Neural cell (in vitro differentiated cells): ENCODE measurements around the gene PPP3CA. TPM values are rescaled to one million over a fixed set of nuclear protein-coding genes. Genes with fewer than 3 reads are reported as not detected.

Source experiments
- H2AFZ ChIP-seq: fragments of 200-600, 300-800 bp; sonication (generic), shearing (Covaris generic); 2 replicates; pipeline ENCODE4 v1.6.0; 2014; ENCODE audit warnings: low read depth, mild to moderate bottlenecking, antibody characterized with exemption, low read length, moderate library complexity
- H3F3A ChIP-seq: fragments of 200-600 bp; shearing (Covaris generic); 2 replicates; pipeline ENCODE4 v1.6.1; 2016; ENCODE audit warnings: mild to moderate bottlenecking, moderate library complexity, mixed read lengths, antibody characterized with exemption, low read length; ENCODE audit not compliant: insufficient read depth, poor library complexity, severe bottlenecking
- H3K27ac ChIP-seq: fragments of 200-600, 300-800 bp; sonication (generic), shearing (Covaris generic); 2 replicates; pipeline ENCODE4 v1.5.1; 2014; ENCODE audit warnings: mild to moderate bottlenecking, low read length, moderate library complexity
- H3K27me3 ChIP-seq: fragments of 300-800, 200-600 bp; sonication (generic), shearing (Covaris generic); 2 replicates; pipeline ENCODE4 v1.6.0; 2014; ENCODE audit warnings: mild to moderate bottlenecking, low read depth, low read length, moderate library complexity; ENCODE audit not compliant: insufficient read depth
- H3K36me3 ChIP-seq: fragments of 300-800, 200-600 bp; sonication (generic), shearing (Covaris generic); 2 replicates; pipeline ENCODE4 v1.5.1; 2014; ENCODE audit warnings: mild to moderate bottlenecking, antibody characterized with exemption, low read length, moderate library complexity; ENCODE audit not compliant: insufficient read depth
- H3K4me2 ChIP-seq: fragments of 300-800, 200-600 bp; sonication (generic), shearing (Covaris generic); 2 replicates; pipeline ENCODE4 v1.6.0; 2014; ENCODE audit warnings: mild to moderate bottlenecking, low read length
- H3K4me3 ChIP-seq: fragments of 300-800, 200-600 bp; sonication (generic), shearing (Covaris generic); 2 replicates; pipeline ENCODE4 v1.5.1; 2014; ENCODE audit warnings: mild to moderate bottlenecking, low read length, moderate library complexity
- H3K79me2 ChIP-seq: fragments of 200-600 bp; shearing (Covaris generic); replicated peaks from 2 replicates; pipeline ENCODE4 v1.6.0; 2014; ENCODE audit warnings: mild to moderate bottlenecking, low read length, moderate library complexity; ENCODE audit not compliant: insufficient read depth
- H3K9ac ChIP-seq: fragments of 300-800, 200-600 bp; sonication (generic), shearing (Covaris generic); 2 replicates; pipeline ENCODE4 v1.6.1; 2016; ENCODE audit warnings: mild to moderate bottlenecking, low read length, mixed read lengths
- H3K9me2 ChIP-seq: fragments of 200-600 bp; shearing (Covaris generic); 2 replicates; pipeline ENCODE4 v1.6.1; 2016; ENCODE audit warnings: mild to moderate bottlenecking, low read length, mixed read lengths; ENCODE audit not compliant: insufficient read depth
- H3K9me3 ChIP-seq: fragments of 200-600, 300-800 bp; sonication (generic), shearing (Covaris generic); 2 replicates; pipeline ENCODE4 v1.6.1; 2016; ENCODE audit warnings: mild to moderate bottlenecking, mixed run types, low read length, moderate library complexity, mixed read lengths
- H4K20me1 ChIP-seq: fragments of 200-600 bp; shearing (Covaris generic); 2 replicates; pipeline ENCODE4 v1.6.1; 2016; ENCODE audit warnings: mild to moderate bottlenecking, mixed run types; ENCODE audit not compliant: insufficient read depth
- EP300 ChIP-seq: fragments of 450-650 bp; conservative IDR thresholded peaks from 2 replicates; pipeline ENCODE4 v1.6.1; 2014; ENCODE audit warnings: antibody characterized with exemption, mild to moderate bottlenecking, moderate library complexity; ENCODE audit not compliant: poor library complexity, severe bottlenecking
- EZH2 ChIP-seq: fragments of 200-600, 300-800 bp; shearing (Covaris generic), sonication (generic); IDR thresholded peaks from 2 replicates; pipeline ENCODE4 v1.6.1; 2014; ENCODE audit warnings: antibody characterized with exemption, low read length, borderline replicate concordance, mild to moderate bottlenecking; ENCODE audit not compliant: insufficient read depth, poor library complexity, severe bottlenecking
- MXI1 ChIP-seq: fragments of 450-650 bp; conservative IDR thresholded peaks from 2 replicates; pipeline ENCODE4 v1.6.1; 2014; ENCODE audit warnings: antibody characterized with exemption, mild to moderate bottlenecking; ENCODE audit not compliant: poor library complexity, severe bottlenecking
- POLR2AphosphoS5 ChIP-seq: IDR thresholded peaks from 2 replicates; pipeline ENCODE4 v1.6.1; 2012
- RAD21 ChIP-seq: fragments of 450-650 bp; conservative IDR thresholded peaks from 2 replicates; pipeline ENCODE4 v1.6.1; 2014; ENCODE audit warnings: antibody characterized with exemption, mild to moderate bottlenecking, moderate library complexity
- SMC3 ChIP-seq: fragments of 450-650 bp; conservative IDR thresholded peaks from 2 replicates; pipeline ENCODE4 v1.6.1; 2014; ENCODE audit warnings: antibody characterized with exemption, mild to moderate bottlenecking, moderate library complexity; ENCODE audit not compliant: poor library complexity
- TAF1 ChIP-seq: IDR thresholded peaks from 2 replicates; pipeline ENCODE4 v1.6.1; 2012; ENCODE audit warnings: low read depth
- polyA plus RNA-seq: library from polyadenylated mRNA; depleted of rRNA; stranded (reverse); fragments of >200 nt; gene quantifications from 2 replicates; pipeline ENCODE4 v1.2.3, GENCODE V29; 2014
- TF ChIP-seq, protein P1 (sequence below): IDR thresholded peaks from 2 replicates; pipeline ENCODE4 v1.6.1; 2012; ENCODE audit warnings: borderline replicate concordance
- TF ChIP-seq, protein P2 (sequence below): fragments of 450-650 bp; IDR thresholded peaks from 2 replicates; pipeline ENCODE4 v1.5.1; 2014; ENCODE audit warnings: antibody characterized with exemption, mild to moderate bottlenecking, moderate library complexity; ENCODE audit not compliant: poor library complexity, severe bottlenecking

Gene PPP3CA
- polyA plus RNA-seq, 1 donor from 2014 or later, result 78.2 TPM

GRCh38 chr4:101140228-101140627 is 207.1 kb downstream of the PPP3CA start:
- Histone ChIP-seq H2AFZ (no peak overlapping the region), H3F3A (no peaks in the 10 kb centered on the region), H3K9ac (no peak overlapping the region), H3K27me3 (no peaks in the 10 kb centered on the region), H4K20me1 (peaks cover 2% of the 10 kb centered on the region), H3K4me3 (no peak overlapping the region), H3K4me2 (no peak overlapping the region), H3K27ac (no peak overlapping the region), H3K9me3 (no peaks in the 10 kb centered on the region), H3K79me2 (no peaks in the 10 kb centered on the region), H3K9me2 (no peaks in the 10 kb centered on the region), H3K36me3 (no peaks in the 10 kb centered on the region)
- TF ChIP-seq TAF1, result no peak
- TF ChIP-seq EP300, result no peak
- no peak for TF ChIP-seq MXI1
- TF ChIP-seq, protein P1, sequence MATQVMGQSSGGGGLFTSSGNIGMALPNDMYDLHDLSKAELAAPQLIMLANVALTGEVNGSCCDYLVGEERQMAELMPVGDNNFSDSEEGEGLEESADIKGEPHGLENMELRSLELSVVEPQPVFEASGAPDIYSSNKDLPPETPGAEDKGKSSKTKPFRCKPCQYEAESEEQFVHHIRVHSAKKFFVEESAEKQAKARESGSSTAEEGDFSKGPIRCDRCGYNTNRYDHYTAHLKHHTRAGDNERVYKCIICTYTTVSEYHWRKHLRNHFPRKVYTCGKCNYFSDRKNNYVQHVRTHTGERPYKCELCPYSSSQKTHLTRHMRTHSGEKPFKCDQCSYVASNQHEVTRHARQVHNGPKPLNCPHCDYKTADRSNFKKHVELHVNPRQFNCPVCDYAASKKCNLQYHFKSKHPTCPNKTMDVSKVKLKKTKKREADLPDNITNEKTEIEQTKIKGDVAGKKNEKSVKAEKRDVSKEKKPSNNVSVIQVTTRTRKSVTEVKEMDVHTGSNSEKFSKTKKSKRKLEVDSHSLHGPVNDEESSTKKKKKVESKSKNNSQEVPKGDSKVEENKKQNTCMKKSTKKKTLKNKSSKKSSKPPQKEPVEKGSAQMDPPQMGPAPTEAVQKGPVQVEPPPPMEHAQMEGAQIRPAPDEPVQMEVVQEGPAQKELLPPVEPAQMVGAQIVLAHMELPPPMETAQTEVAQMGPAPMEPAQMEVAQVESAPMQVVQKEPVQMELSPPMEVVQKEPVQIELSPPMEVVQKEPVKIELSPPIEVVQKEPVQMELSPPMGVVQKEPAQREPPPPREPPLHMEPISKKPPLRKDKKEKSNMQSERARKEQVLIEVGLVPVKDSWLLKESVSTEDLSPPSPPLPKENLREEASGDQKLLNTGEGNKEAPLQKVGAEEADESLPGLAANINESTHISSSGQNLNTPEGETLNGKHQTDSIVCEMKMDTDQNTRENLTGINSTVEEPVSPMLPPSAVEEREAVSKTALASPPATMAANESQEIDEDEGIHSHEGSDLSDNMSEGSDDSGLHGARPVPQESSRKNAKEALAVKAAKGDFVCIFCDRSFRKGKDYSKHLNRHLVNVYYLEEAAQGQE, result no peak

- Histone ChIP-seq H3K9ac (no peak overlapping the region), H3K9me2 (no peaks in the 10 kb centered on the region), H3K4me2 (no peak overlapping the region), H3K36me3 (no peaks in the 10 kb centered on the region), H2AFZ (no peak overlapping the region), H3F3A (no peaks in the 10 kb centered on the region), H4K20me1 (peaks cover 2% of the 10 kb centered on the region), H3K27ac (no peak overlapping the region), H3K27me3 (no peaks in the 10 kb centered on the region), H3K79me2 (no peaks in the 10 kb centered on the region), H3K4me3 (no peak overlapping the region), H3K9me3 (no peaks in the 10 kb centered on the region)
- TF ChIP-seq EZH2, result no peak
- TF ChIP-seq, protein P1, result no peak
- no peak for TF ChIP-seq MXI1
- TF ChIP-seq TAF1, result no peak
- TF ChIP-seq RAD21, result no peak
- TF ChIP-seq EP300, result no peak
- TF ChIP-seq POLR2AphosphoS5, result no peak
- TF ChIP-seq, protein P2, sequence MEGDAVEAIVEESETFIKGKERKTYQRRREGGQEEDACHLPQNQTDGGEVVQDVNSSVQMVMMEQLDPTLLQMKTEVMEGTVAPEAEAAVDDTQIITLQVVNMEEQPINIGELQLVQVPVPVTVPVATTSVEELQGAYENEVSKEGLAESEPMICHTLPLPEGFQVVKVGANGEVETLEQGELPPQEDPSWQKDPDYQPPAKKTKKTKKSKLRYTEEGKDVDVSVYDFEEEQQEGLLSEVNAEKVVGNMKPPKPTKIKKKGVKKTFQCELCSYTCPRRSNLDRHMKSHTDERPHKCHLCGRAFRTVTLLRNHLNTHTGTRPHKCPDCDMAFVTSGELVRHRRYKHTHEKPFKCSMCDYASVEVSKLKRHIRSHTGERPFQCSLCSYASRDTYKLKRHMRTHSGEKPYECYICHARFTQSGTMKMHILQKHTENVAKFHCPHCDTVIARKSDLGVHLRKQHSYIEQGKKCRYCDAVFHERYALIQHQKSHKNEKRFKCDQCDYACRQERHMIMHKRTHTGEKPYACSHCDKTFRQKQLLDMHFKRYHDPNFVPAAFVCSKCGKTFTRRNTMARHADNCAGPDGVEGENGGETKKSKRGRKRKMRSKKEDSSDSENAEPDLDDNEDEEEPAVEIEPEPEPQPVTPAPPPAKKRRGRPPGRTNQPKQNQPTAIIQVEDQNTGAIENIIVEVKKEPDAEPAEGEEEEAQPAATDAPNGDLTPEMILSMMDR, result no peak
- no peak for TF ChIP-seq SMC3
Measured at GRCh38 chr4:101136373-101137370, 210.7 kb downstream of the PPP3CA start.
